ENCODE data around the gene SH3PXD2A. TPM values are rescaled to one million over a fixed set of nuclear protein-coding genes. Genes with fewer than 3 reads are reported as not detected.

The SH3PXD2A gene
- total RNA-seq, 1 donor from 2014 or later, result 36.8 TPM

DNA sequence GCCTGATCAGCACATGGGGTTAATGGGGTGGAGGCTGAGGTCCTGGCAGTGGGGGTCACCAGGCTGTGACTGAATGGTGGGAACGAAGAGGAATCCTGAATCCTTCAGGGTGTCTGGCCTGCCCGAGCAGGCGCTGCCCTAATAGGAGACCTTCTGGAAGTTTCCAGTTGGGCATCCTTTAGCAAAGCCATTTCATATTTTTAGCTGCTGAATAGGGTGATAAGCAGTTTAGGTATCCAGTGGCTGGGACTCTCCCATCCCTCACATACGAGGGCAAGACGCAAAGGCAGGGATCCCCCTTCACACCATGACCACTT is 159.3 kb downstream of the SH3PXD2A start:
- no peak for DNase-seq (ENCODE audit: low spot score in 2 of 2, unreplicated experiment in 2 of 2)
- Mint-ChIP-seq H3K27me3 (ENCODE audit: low read depth) (peaks cover 18% of the 10 kb centered on the region), H3K4me1 (peaks cover 15% of the 10 kb centered on the region), H3K4me3 (no peak overlapping the region), H3K36me3 (no peaks in the 10 kb centered on the region), H3K9me3 (no peaks in the 10 kb centered on the region), H3K27ac (no peak overlapping the region)
- TF ChIP-seq, protein P1, sequence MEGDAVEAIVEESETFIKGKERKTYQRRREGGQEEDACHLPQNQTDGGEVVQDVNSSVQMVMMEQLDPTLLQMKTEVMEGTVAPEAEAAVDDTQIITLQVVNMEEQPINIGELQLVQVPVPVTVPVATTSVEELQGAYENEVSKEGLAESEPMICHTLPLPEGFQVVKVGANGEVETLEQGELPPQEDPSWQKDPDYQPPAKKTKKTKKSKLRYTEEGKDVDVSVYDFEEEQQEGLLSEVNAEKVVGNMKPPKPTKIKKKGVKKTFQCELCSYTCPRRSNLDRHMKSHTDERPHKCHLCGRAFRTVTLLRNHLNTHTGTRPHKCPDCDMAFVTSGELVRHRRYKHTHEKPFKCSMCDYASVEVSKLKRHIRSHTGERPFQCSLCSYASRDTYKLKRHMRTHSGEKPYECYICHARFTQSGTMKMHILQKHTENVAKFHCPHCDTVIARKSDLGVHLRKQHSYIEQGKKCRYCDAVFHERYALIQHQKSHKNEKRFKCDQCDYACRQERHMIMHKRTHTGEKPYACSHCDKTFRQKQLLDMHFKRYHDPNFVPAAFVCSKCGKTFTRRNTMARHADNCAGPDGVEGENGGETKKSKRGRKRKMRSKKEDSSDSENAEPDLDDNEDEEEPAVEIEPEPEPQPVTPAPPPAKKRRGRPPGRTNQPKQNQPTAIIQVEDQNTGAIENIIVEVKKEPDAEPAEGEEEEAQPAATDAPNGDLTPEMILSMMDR (IDR thresholded peaks at IDR 0.05; ENCODE audit: unreplicated experiment), result no peak

GRCh38 chr10:103695584-103696005 is 159.8 kb downstream of the SH3PXD2A start:
- Mint-ChIP-seq H3K27me3 (ENCODE audit: low read depth) (peaks cover 18% of the 10 kb centered on the region), H3K9me3 (no peaks in the 10 kb centered on the region), H3K4me1 (peaks cover 15% of the 10 kb centered on the region), H3K36me3 (no peaks in the 10 kb centered on the region), H3K27ac (no peak overlapping the region), H3K4me3 (no peak overlapping the region)
- TF ChIP-seq, protein P1 (IDR thresholded peaks at IDR 0.05; ENCODE audit: unreplicated experiment), result no peak
- DNase-seq (ENCODE audit: low spot score in 2 of 2, unreplicated experiment in 2 of 2), result no peak

DNA sequence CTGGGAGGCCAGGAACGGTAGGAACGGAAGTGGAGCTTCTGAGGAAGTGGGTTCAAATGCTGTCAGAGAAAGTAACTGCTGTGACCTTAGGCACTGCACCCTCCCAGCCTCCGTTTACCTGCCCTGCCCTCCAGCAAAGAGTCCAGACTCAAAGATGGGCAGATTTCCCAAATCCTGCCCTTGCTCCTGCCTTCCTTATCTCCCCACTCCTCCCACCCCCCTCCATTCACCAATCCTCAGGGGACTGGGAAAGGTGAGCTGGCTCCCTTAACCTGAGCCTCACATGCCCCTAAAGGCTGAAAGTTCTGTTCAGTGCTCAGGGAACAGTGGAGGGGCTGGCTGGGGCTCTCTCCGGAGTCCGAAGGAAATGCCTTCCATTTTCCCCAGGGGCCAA is 161.6 kb downstream of the SH3PXD2A start:
- H3K36me3 Mint-ChIP-seq, result no peaks in the 10 kb centered on the region
- H3K9me3 Mint-ChIP-seq, result no peaks in the 10 kb centered on the region
- DNase-seq (ENCODE audit: low spot score in 2 of 2, unreplicated experiment in 2 of 2), result no peak
- H3K4me3 Mint-ChIP-seq, result peak overlapping the region; percentile 71
- H3K4me1 Mint-ChIP-seq, result peaks cover 18% of the 10 kb centered on the region
- peaks cover 18% of the 10 kb centered on the region for H3K27me3 Mint-ChIP-seq (ENCODE audit: low read depth)
- no peak overlapping the region for H3K27ac Mint-ChIP-seq
- TF ChIP-seq, protein P1 (IDR thresholded peaks at IDR 0.05; ENCODE audit: unreplicated experiment), result no peak

DNA sequence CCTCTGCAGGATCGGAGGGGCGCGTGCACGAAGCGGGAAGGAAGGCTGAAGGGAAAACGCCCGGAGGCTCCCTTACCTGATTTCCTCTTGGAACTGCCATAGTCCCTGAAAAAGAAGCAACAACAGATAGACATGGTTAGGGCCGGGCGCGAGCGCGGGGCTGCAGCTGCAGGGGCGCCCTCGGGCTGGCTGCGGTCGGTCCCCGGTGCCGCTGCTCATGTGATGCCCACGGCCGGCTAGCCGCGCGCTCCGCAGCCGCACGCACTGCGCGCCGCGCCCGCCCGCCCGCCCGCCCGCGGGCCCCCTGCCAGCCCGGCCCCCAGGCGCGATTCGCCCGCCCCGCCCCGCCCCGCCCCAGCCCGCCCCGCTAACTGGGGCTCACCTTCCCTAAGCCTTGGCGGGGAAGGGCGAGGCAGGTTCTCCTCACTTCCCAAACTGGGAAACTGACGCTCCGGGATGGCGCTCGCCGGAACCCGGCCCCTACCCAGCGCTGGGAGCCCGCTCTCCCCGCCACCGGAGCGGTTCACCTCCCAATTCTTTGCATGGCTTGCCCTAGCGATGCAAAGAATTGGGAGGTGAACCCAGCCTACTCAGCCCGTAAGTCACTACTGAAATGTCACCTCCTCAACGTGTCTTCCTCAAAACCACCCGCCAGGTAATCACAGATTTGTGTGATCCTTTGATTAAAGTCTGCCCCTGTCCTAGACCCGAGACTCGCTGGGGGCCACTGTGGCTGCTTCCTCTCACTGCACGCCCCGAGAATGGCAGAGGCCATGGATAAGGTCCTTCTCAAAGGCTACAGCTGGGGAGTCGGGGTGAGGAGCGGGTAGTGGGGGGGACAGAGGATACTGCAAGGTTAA is 162.2 kb downstream of the SH3PXD2A start:
- Mint-ChIP-seq H3K27me3 (ENCODE audit: low read depth) (peaks cover 18% of the 10 kb centered on the region), H3K4me1 (peaks cover 19% of the 10 kb centered on the region), H3K4me3 (peak overlapping the region; percentile 71), H3K9me3 (no peaks in the 10 kb centered on the region), H3K27ac (no peak overlapping the region), H3K36me3 (no peaks in the 10 kb centered on the region)
- TF ChIP-seq, protein P1 (IDR thresholded peaks at IDR 0.05; ENCODE audit: unreplicated experiment), result no peak
- no peak for DNase-seq (ENCODE audit: low spot score in 2 of 2, unreplicated experiment in 2 of 2)

- H3K4me1 Mint-ChIP-seq, result peaks cover 26% of the 10 kb centered on the region
- peak overlapping the region; percentile 64 for H3K4me3 Mint-ChIP-seq
- TF ChIP-seq, protein P1 (IDR thresholded peaks at IDR 0.05; ENCODE audit: unreplicated experiment), result no peak
- H3K9me3 Mint-ChIP-seq, result no peaks in the 10 kb centered on the region
- H3K36me3 Mint-ChIP-seq, result no peaks in the 10 kb centered on the region
- H3K27ac Mint-ChIP-seq, result no peak overlapping the region
- peaks cover 18% of the 10 kb centered on the region for H3K27me3 Mint-ChIP-seq (ENCODE audit: low read depth)
- no peak for DNase-seq (ENCODE audit: low spot score in 2 of 2, unreplicated experiment in 2 of 2)
Observed at GRCh38 chr10:103692436-103692951, 162.9 kb downstream of the SH3PXD2A start.

Data from mesothelial cell of epicardium (in vitro differentiated cells).